HepG2 (cell line): ENCODE measurements around the gene C9orf78. TPM values are rescaled to one million over a fixed set of nuclear protein-coding genes. Genes with fewer than 3 reads are reported as not detected.
A peak's percentile ranks its signal among the peaks of the same experiment; 100 is the strongest.

Experiments used
- AKAP8 ChIP-seq: sonication (generic); formaldehyde crosslinking; IDR thresholded peaks from 2 replicates; pipeline ENCODE4 v1.5.1; 2020; ENCODE audit warnings: mild to moderate bottlenecking, missing genetic modification reagents
- ATF7-NPFF ChIP-seq: sonication (generic); formaldehyde crosslinking; IDR thresholded peaks from 2 replicates; pipeline ENCODE4 v1.8.1; 2023; ENCODE audit warnings: mild to moderate bottlenecking, low read depth, missing genetic modification reagents, moderate library complexity
- CAMTA2 ChIP-seq: sonication (generic); formaldehyde crosslinking; IDR thresholded peaks from 2 replicates; pipeline ENCODE4 v1.4.0; 2020; ENCODE audit warnings: mild to moderate bottlenecking, missing genetic modification reagents, borderline replicate concordance
- CEBPB ChIP-seq: IDR thresholded peaks from 2 replicates; pipeline ENCODE4 v1.6.1; 2011; ENCODE audit warnings: low read depth, low read length, improper control_type of control experiment, borderline replicate concordance
- GFI1 ChIP-seq: sonication (generic); formaldehyde crosslinking; IDR thresholded peaks from 2 replicates; pipeline ENCODE4 v1.5.0; 2020; ENCODE audit warnings: missing genetic modification reagents, mild to moderate bottlenecking, borderline replicate concordance
- KMT2A ChIP-seq: sonication (generic); formaldehyde crosslinking; IDR thresholded peaks from 2 replicates; pipeline ENCODE4 v1.4.0; 2020; ENCODE audit warnings: missing genetic modification reagents
- MAZ ChIP-seq, 2 experiments: sonication (generic) in 1 of 2; formaldehyde crosslinking in 1 of 2; IDR thresholded peaks; 2 replicates each; pipeline versions ENCODE4 v1.5.0 to v1.6.1; 2012 to 2020; ENCODE audit warnings: low read depth in 2 of 2, mild to moderate bottlenecking in 2 of 2, borderline replicate concordance in 1 of 2, improper control_type of control experiment in 1 of 2, low read length in 1 of 2, missing genetic modification reagents in 1 of 2, moderate library complexity in 1 of 2
- NR1H2 ChIP-seq: sonication (generic); formaldehyde crosslinking; IDR thresholded peaks from 2 replicates; pipeline ENCODE4 v1.8.1; 2022; ENCODE audit warnings: low read depth, missing genetic modification reagents, borderline replicate concordance
- PATZ1 ChIP-seq: sonication (generic); formaldehyde crosslinking; IDR thresholded peaks from 2 replicates; pipeline ENCODE4 v1.4.0; 2020; ENCODE audit warnings: missing genetic modification reagents
- POGZ ChIP-seq: sonication (generic); formaldehyde crosslinking; IDR thresholded peaks from 2 replicates; pipeline ENCODE4 v1.4.0; 2020; ENCODE audit warnings: mild to moderate bottlenecking, missing genetic modification reagents
- SYNCRIP ChIP-seq: fragments of 200-400 bp; formaldehyde crosslinking; IDR thresholded peaks from 2 replicates; pipeline ENCODE4 v1.6.1; 2018; ENCODE audit warnings: mild to moderate bottlenecking, low read depth, low read length; ENCODE audit not compliant: insufficient read depth
- THAP11 ChIP-seq: IDR thresholded peaks from 2 replicates; pipeline ENCODE4 v1.6.1; 2016; ENCODE audit warnings: missing biosample characterization, missing genetic modification reagents
- TOE1 ChIP-seq: sonication (generic); formaldehyde crosslinking; IDR thresholded peaks from 2 replicates; pipeline ENCODE4 v1.4.0; 2020; ENCODE audit warnings: mild to moderate bottlenecking, missing genetic modification reagents
- ZBTB1 ChIP-seq: sonication (generic); formaldehyde crosslinking; IDR thresholded peaks from 2 replicates; pipeline ENCODE4 v1.4.0; 2020; ENCODE audit warnings: missing genetic modification reagents, borderline replicate concordance
- ZBTB33 ChIP-seq: sonication (generic); formaldehyde crosslinking; IDR thresholded peaks from 2 replicates; pipeline ENCODE4 v1.4.0; 2020; ENCODE audit warnings: missing genetic modification reagents
- ZKSCAN5 ChIP-seq: sonication (generic); formaldehyde crosslinking; IDR thresholded peaks from 2 replicates; pipeline ENCODE4 v1.5.1; 2020; ENCODE audit warnings: mild to moderate bottlenecking, missing genetic modification reagents
- ZMAT3 ChIP-seq: sonication (generic); formaldehyde crosslinking; conservative IDR thresholded peaks from 2 replicates; pipeline ENCODE4 v1.7.0; 2021; ENCODE audit warnings: missing genetic modification reagents
- ZNF276 ChIP-seq: sonication (generic); formaldehyde crosslinking; IDR thresholded peaks from 2 replicates; pipeline ENCODE4 v1.4.0; 2020; ENCODE audit warnings: mild to moderate bottlenecking, low read depth, missing genetic modification reagents
- ZNF724P ChIP-seq: sonication (generic); formaldehyde crosslinking; IDR thresholded peaks from 2 replicates; pipeline ENCODE4 v1.8.0; 2022; ENCODE audit warnings: missing genetic modification reagents, borderline replicate concordance
- polyA plus RNA-seq, 8 experiments: library from polyadenylated mRNA; depleted of rRNA in 3 of 8; stranded (reverse) in 7 of 8; unstranded in 1 of 8; fragments of >200 nt; fragmentation: Illumina TruSeq in 4 of 8; extraction: Trizol in 4 of 8; gene quantifications; 2 replicates each; pipeline versions ENCODE4 v1.2.1 to v1.2.3, GENCODE V29; 2011 to 2016; ENCODE audit warnings: low read depth in 4 of 8, missing spikeins in 1 of 8, mixed read lengths in 1 of 8; ENCODE audit not compliant: insufficient read depth in 1 of 8
- total RNA-seq, 5 experiments: library from RNA; depleted of rRNA; stranded (reverse); fragments of >200 nt; fragmentation: Illumina TruSeq; extraction: Trizol; gene quantifications; 2 replicates each; pipeline ENCODE4 v1.2.3, GENCODE V29; 2016; ENCODE audit warnings: low read depth in 1 of 5

C9orf78 gene
- total and polyA plus RNA-seq, 2 of the 13 experiments (the other 11 are each of a cell fraction or from before 2014, with no cell fraction given) = 18.4 to 35.5 TPM

- TF ChIP-seq ZNF276 (no peak), ZNF724P (CRISPR knock-in tag) (no peak), ZKSCAN5 (CRISPR knock-in tag) (no peak), TOE1 (CRISPR knock-in tag) (no peak), GFI1 (CRISPR knock-in tag) (no peak), PATZ1 (CRISPR knock-in tag) (peak; percentile 53; the same call in 1 of the 2 replicates), POGZ (CRISPR knock-in tag) (0 out of 2 replicates have a peak, but pooled peaks have one; percentile 17), CAMTA2 (CRISPR knock-in tag) (no peak), AKAP8 (CRISPR knock-in tag) (no peak), ZBTB33 (CRISPR knock-in tag) (no peak), NR1H2 (CRISPR knock-in tag) (no peak), ATF7-NPFF (no peak), SYNCRIP (no peak), ZMAT3 (CRISPR knock-in tag) (no peak), CEBPB (no peak), KMT2A (CRISPR knock-in tag) (no peak), MAZ (IDR thresholded peaks at IDR 0.05; ENCODE audit: borderline replicate concordance, low read depth, low read length) (peak; percentile 37; the same call in 1 of the 2 replicates), MAZ (CRISPR knock-in tag; IDR thresholded peaks at IDR 0.05; ENCODE audit: low read depth) (no peak), THAP11 (CRISPR knock-in tag) (no peak), ZBTB1 (CRISPR knock-in tag) (no peak)
Measured at GRCh38 chr9:129884220-129885017, 49.3 kb upstream of the C9orf78 start (continued).
